ENCODE measurements around the gene GSTM4. TPM values are rescaled to one million over a fixed set of nuclear protein-coding genes. Genes with fewer than 3 reads are reported as not detected.

GSTM4 gene
- total RNA-seq, 1 experiment from 2014 or later, result 11.9 TPM

DNA sequence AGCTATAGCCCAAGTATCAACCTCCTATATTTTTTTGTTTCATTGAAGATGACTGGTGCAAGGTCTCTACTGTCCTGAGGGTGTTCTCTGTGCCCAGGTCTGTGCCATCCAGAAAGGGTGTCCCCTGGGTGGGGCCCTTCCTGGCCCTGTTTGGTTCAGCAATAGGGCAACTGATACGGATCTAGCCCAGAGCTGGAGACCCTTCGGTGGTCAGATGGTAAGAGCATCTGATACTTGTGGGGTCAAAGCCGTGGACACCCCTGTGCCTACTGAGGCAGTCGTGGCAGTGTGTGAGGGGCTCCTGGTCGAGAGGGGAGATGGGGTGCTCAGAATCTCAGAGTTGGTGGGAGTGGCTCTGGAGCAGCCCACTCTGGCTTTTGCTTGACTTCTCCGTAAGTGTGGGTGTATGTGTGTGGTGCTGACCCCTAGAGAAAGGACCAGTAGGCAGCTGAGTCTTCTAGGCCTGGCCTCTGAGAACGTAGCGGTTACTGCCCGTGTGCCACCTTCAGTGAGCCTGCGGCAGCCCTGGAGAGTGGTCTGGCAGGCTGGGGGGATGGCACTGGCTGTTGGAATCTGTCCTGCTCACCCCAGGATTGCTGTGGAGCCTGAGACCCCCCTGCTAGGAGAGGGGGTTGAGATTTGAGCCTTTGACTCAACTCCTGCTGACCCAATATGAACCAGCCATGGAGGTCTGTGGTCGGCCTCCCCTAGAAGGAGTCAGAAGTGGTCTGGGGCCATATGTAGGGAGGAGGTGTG is 33.6 kb upstream of the GSTM4 start:
- Mint-ChIP-seq H3K4me3 (ENCODE audit: unreplicated experiment) (peak overlapping the region; percentile 96), H3K27ac (ENCODE audit: unreplicated experiment) (no peak overlapping the region), H3K9me3 (ENCODE audit: unreplicated experiment) (no peaks in the 10 kb centered on the region), H3K4me1 (ENCODE audit: low read depth, unreplicated experiment) (peaks cover 11% of the 10 kb centered on the region), H3K36me3 (ENCODE audit: insufficient read depth, unreplicated experiment) (peaks cover 17% of the 10 kb centered on the region), H3K27me3 (ENCODE audit: insufficient read depth, unreplicated experiment) (no peaks in the 10 kb centered on the region)
- intact Hi-C loops (cut with micrococcal nuclease; ENCODE audit: unreplicated experiment), result no loop called here
- TF ChIP-seq, protein P1, sequence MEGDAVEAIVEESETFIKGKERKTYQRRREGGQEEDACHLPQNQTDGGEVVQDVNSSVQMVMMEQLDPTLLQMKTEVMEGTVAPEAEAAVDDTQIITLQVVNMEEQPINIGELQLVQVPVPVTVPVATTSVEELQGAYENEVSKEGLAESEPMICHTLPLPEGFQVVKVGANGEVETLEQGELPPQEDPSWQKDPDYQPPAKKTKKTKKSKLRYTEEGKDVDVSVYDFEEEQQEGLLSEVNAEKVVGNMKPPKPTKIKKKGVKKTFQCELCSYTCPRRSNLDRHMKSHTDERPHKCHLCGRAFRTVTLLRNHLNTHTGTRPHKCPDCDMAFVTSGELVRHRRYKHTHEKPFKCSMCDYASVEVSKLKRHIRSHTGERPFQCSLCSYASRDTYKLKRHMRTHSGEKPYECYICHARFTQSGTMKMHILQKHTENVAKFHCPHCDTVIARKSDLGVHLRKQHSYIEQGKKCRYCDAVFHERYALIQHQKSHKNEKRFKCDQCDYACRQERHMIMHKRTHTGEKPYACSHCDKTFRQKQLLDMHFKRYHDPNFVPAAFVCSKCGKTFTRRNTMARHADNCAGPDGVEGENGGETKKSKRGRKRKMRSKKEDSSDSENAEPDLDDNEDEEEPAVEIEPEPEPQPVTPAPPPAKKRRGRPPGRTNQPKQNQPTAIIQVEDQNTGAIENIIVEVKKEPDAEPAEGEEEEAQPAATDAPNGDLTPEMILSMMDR (IDR thresholded peaks at IDR 0.05; ENCODE audit: insufficient read depth in 1 of 2, low read depth in 1 of 2, low read length in 1 of 2, severe bottlenecking in 1 of 2, unreplicated experiment in 1 of 2), result no peak
- CTCF ChIA-PET, result no interaction called here
- DNase-seq, result no peak
- POLR2A ChIA-PET, result no interaction called here
- Histone ChIP-seq H3K9me3 (no peaks in the 10 kb centered on the region), H3K27me3 (replicated peaks; ENCODE audit: control insufficient read depth, insufficient read depth, low read length) (no peaks in the 10 kb centered on the region), H3K4me3 (ENCODE audit: low read depth, low read length) (no peak overlapping the region), H3K4me1 (peaks cover 12% of the 10 kb centered on the region), H3K36me3 (ENCODE audit: control insufficient read depth, insufficient read depth, low read length) (no peaks in the 10 kb centered on the region)
- BruUV-seq (replicated peaks), result no TSS peak

DNA sequence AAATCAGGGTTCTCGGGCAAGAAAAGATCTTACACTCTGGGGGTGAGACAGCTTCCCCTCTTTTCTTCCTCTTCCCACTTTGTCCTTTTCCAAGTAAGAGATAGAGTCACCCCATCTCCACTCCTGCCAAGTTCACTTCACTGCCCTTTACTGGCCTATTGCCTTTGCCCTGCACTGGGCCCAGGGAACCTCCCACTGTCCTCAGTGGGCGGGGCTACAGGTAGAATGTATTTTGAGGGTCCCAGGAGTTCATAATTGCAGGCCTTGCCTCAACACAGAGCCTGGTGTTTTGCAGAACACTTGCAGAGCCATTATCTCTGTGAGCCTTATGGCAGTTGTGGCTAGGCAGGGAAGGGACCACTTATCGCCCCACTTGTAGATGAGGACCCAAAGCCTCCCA is 33.0 kb upstream of the GSTM4 start:
- no peak overlapping the region for H3K4me3 ChIP-seq (ENCODE audit: low read depth, low read length)
- H3K4me1 ChIP-seq, result peaks cover 8% of the 10 kb centered on the region
- peaks cover 17% of the 10 kb centered on the region for H3K36me3 Mint-ChIP-seq (ENCODE audit: insufficient read depth, unreplicated experiment)
- TF ChIP-seq, protein P1 (IDR thresholded peaks at IDR 0.05; ENCODE audit: insufficient read depth in 1 of 2, low read depth in 1 of 2, low read length in 1 of 2, severe bottlenecking in 1 of 2, unreplicated experiment in 1 of 2), result no peak
- DNase-seq, result no peak
- no peaks in the 10 kb centered on the region for H3K36me3 ChIP-seq (ENCODE audit: control insufficient read depth, insufficient read depth, low read length)
- BruUV-seq (replicated peaks), result no TSS peak
- no peak overlapping the region for H3K4me3 Mint-ChIP-seq (ENCODE audit: unreplicated experiment)
- H3K4me1 Mint-ChIP-seq (ENCODE audit: low read depth, unreplicated experiment), result peaks cover 7% of the 10 kb centered on the region
- ChIA-PET CTCF (no interaction called here), POLR2A (no interaction called here)
- no peak overlapping the region for H3K27ac Mint-ChIP-seq (ENCODE audit: unreplicated experiment)
- no peaks in the 10 kb centered on the region for H3K9me3 ChIP-seq
- intact Hi-C loops (cut with micrococcal nuclease; ENCODE audit: unreplicated experiment), result no loop called here
- H3K9me3 Mint-ChIP-seq (ENCODE audit: unreplicated experiment), result no peaks in the 10 kb centered on the region
- no peaks in the 10 kb centered on the region for H3K27me3 ChIP-seq (replicated peaks; ENCODE audit: control insufficient read depth, insufficient read depth, low read length)
- H3K27me3 Mint-ChIP-seq (ENCODE audit: insufficient read depth, unreplicated experiment), result no peaks in the 10 kb centered on the region

- peaks cover 5% of the 10 kb centered on the region for H3K4me1 ChIP-seq
- intact Hi-C loops (cut with micrococcal nuclease; ENCODE audit: unreplicated experiment), result no loop called here
- Mint-ChIP-seq H3K27ac (ENCODE audit: unreplicated experiment) (no peak overlapping the region), H3K4me3 (ENCODE audit: unreplicated experiment) (no peak overlapping the region), H3K9me3 (ENCODE audit: unreplicated experiment) (no peaks in the 10 kb centered on the region), H3K27me3 (ENCODE audit: insufficient read depth, unreplicated experiment) (no peaks in the 10 kb centered on the region), H3K36me3 (ENCODE audit: insufficient read depth, unreplicated experiment) (peaks cover 17% of the 10 kb centered on the region), H3K4me1 (ENCODE audit: low read depth, unreplicated experiment) (peaks cover 3% of the 10 kb centered on the region)
- no peaks in the 10 kb centered on the region for H3K36me3 ChIP-seq (ENCODE audit: control insufficient read depth, insufficient read depth, low read length)
- ChIA-PET CTCF (no interaction called here), POLR2A (no interaction called here)
- DNase-seq, result no peak
- TF ChIP-seq, protein P1 (IDR thresholded peaks at IDR 0.05; ENCODE audit: insufficient read depth in 1 of 2, low read depth in 1 of 2, low read length in 1 of 2, severe bottlenecking in 1 of 2, unreplicated experiment in 1 of 2), result no peak
- H3K27me3 ChIP-seq (replicated peaks; ENCODE audit: control insufficient read depth, insufficient read depth, low read length), result no peaks in the 10 kb centered on the region
- BruUV-seq (replicated peaks), result no TSS peak
- H3K4me3 ChIP-seq (ENCODE audit: low read depth, low read length), result no peak overlapping the region
- no peaks in the 10 kb centered on the region for H3K9me3 ChIP-seq
These were observed 32.2 kb upstream of the GSTM4 start for GRCh38 chr1:109623601-109624161.
